GM18511 (cell line): ENCODE measurements around the gene HES2.
"Not testable (repeated sequence)": the region's sequence is repeated elsewhere in the genome, so short reads cannot be mapped to it uniquely, and the experiment has no call there.

Experiments
- ATAC-seq: cut with Tn5 transposase; IDR thresholded peaks from one replicate; pipeline ENCODE4 v1.9.1; 2021; ENCODE audit warnings: mild to moderate bottlenecking, moderate library complexity; ENCODE audit not compliant: unreplicated experiment

Gene HES2

DNA sequence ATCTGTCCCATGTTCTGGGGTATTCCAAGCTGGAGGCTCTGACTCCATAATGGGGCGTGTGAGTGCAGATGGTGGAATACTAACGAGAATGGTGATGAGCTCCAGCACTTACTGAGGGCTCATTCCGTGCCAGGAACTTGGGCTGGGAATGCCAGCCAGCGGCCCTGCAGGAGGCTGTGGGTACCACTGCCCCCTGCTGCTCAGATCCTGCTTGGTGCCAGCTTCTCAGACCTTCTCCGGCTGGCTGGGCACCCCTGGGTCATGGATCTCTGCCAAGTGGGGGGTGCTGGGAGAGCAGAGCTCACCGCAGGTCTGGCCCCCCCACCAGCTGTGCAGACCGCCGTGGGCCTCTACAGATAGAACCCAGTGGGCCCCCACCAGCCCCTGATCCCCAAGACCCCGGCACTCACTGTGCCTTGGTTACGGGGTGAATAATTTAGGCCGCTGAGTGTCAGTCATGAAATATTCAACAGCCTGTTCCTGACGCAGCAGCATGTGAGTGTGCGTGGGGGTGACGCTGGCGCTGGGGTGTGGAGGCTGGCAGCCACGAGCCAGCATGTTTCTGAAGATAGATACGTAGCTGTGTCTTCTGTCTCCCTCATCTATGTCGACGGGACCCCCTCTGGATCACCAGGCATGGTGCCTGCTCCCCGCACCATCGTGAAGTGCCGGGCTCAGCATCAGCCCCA lies 17.4 kb upstream of the HES2 start:
- ATAC-seq = not testable (repeated sequence)

DNA sequence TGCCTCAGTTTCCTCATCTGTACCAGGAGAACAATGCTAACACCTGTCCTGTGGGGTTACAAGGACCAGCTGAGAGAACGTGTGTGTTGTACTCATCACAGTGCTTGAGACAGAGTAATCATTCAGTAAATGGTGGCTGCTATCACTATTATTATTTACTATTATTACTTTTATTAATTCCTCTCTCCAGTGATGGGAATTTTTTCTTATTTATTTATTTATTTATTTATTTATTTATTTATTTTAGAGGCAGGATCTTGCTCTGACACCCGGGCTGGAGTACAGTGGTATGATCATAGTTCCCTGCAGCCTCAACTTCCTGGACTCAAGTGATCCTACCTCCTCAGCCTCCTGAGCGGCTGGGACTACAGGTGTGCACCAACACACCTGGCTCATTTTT lies 16.6 kb upstream of the HES2 start:
- not testable (repeated sequence) for ATAC-seq

DNA sequence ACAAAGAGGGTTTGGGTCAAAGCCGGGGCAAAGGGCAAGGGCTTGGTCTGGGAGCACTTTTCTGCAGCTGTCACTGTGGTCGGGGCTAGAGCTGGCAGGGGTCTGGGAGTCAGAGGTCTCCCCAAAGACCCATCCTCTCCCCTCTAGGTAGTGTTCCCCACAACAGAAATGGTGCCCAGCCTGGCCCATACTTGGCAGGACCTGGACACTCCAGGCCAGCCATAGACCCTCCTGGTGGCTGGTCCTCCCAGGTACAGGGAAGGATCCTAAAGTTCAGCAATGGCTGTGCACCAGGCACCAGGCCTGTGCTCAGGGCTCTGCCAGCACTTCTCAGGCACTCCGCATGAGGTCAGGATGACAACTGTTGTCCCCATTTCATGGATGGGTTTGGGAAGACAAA lies 15.8 kb upstream of the HES2 start:
- no peak for ATAC-seq

DNA sequence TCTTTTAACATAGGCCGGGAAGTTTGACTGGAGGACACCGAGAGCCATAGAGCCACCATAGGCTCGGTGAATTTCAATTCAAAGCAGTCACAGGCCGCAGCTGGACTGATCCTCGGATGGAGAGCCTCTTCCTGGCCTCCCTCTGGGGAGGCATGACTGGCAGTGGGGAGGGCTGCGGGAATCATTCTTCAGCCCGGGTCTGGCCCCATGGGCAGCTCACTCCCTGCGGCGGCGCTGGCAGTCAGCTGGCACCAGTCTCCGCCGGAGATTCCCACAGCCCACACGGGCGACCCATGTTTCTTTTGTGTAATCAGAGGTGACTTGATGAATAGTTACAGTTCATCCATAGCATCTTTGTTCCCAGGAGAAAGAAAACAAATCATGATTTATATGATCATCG lies 15.4 kb upstream of the HES2 start:
- ATAC-seq = no peak

DNA sequence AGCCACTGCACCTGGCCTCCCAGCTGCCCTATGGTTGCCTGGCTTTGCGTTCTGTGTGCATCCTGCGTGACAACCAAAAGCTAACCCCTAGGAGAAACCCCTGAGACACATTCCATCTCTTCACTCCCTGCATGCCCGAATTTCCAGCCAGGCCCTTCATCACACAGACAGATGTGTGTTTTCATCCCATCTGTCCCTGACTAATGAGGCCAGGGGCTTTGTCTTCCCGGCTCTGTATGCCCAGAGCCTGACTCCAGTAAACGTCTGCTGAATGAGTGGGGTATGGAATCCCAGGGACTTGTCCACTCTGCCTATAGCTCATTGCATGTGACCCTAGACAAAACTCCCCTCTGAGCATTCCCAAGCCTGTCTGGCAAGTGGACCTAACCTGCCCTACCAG lies 14.5 kb upstream of the HES2 start:
- no peak for ATAC-seq

DNA sequence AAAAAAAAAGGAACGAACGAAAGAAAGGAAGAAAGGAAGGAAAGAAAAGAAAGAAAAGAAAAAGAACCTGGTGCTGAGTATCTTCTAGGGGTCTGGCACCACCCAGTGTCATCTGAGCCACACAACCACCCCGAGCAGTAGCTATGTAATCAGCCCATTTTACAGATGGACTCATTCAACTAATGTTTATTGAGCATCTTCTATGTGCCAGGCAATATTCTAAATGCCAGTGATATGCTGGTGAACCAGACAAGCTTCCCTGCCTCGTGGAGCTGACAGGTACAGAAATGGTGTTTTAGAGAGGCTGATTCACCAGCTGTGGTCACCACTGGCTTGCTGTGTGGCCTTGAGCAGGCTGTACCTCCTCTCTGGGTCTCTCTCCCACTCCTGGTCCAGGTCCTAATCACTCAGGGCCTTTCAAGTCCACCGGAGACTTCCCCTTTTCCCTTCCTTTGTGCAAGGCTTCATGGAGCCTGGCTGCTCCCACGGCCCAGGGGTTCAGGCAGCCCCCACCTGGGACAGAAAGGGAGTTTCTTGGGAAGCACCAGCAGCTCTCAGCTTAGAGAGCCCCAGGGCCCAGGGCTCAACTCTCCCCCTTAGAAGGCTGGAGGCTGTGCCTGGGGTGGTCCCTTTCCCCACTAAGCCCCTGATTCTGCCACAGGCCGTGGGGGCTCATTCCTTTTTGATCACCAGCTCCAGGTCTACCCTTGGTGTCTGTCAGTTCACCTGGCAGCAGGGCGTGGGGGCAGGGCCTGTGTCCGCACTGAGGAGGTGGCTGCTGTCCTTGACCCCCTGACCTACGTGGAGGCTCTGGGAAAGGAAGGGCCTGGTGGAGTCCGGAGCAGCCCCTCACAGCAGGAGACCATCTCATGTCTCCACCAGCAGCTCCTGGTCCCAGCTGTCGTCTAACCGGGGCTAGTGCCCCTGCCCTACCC lies 12.2 kb upstream of the HES2 start:
- ATAC-seq = not testable (repeated sequence)

DNA sequence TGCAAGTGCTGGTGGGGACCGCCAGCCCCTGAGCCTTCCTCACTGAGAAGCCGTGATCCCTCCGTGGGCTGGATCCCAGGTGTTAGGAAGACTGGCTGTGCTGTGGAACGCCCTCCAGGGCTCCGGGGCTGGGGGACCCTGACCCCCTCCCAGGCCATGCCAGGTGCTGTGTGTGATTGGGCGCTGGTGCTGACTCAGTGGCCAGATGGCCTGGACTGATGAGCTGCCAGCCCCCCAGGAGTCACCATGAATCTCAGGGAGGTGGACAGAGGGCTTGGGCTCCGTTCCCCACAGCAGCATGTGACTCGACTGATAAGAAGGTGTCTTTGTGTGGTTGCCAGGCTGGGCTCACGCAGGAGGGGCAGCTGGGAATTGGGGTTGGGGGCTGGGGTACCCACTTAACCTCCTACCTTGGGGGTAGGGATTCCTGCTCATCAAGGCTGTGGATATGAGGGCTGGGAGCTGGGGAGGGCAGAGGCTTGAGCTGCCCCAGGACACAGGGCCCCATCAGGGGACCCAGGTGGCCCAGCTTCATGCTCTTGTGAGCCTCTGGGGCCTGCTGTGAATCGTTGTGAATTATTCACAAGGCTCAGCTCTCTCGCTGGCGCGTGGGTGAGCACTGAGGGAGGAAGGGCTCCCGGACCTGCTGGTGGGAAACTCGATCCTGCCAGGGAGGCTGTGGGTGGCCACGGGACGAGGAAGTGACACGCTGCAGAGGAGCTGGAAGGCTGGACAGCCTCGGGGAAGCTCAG lies 10.1 kb upstream of the HES2 start:
- not testable (repeated sequence) for ATAC-seq

DNA sequence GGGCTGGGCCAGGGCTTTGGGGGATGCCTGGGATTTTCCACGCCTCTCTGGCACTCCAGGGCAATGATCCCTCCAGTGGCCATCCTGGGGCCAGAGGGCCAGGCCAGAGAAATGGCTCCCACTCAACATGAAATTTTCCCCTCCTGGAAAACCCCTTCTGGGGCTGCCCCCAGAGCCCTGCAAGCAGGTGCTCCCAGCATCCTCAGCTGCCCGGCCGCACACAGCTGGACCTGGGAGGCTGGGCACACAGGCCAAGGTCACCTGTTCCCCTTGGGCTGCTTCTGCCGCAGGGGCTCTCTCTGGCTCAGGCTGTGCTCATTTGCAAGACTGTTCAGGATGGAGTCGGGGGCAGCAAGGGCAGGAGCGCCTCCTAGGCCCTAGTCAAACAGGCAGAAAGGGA lies 8.7 kb upstream of the HES2 start:
- ATAC-seq = not testable (repeated sequence)

DNA sequence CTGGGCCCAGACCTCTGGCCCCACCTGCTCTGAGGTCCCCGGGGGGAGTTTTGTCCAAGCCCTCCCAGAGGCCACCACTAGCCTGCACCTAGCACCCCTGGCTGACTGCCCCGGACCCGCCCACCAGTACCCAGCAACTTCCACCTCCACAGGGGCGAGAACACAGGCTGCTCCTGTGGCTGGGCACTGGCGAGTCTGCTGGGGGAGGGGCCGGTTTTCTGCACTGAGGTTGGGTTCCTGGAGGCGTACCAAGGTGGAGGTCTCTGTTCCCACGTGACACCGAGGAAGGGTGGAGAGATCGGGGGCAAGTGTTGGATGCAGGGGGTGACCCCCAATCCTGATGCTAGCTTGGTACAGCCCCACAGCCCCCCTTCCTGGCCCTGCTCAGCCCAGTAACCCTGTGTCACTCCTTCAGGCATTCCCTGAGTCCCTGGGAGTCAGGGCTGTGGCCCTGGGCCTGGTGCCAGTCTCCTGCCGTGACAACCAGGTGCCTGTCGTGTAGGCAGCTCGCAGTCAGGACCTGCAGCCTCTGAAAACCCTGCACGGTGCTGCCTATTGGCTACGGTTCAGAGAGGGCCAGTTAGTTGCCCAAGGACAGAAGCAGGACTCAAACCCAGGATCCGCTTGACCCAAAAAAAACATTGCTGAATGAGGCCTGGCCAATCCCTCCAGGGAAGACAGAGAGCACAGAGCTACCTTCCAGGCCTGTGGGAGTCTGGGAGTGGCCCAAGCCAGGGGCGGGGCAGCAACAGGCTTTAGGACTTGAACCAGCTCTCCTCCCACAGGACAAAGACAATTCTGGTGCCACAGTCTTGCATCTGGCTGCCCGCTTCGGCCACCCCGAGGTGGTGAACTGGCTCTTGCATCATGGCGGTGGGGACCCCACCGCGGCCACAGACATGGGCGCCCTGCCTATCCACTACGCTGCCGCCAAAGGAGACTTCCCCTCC lies 8.0 kb upstream of the HES2 start:
- ATAC-seq = no peak

DNA sequence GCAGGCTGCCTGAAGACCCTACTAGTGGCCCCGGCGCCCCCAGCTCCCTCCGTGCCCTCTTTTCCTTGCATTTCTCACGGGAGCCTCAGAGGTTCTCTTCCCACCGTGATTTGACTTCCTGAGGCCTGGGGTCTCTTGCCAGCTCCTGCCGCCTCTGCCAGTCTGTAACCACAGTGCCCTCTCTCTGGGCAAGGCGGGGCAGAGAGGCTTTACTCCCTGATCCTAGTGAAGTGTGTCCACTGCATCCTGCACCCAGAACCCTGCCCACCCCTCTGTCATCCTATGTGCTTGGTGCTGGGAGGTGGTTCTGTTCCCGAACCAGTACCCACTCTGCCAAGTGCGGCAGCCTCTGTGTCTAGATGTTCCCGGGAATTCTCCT lies 7.2 kb upstream of the HES2 start:
- no peak for ATAC-seq

DNA sequence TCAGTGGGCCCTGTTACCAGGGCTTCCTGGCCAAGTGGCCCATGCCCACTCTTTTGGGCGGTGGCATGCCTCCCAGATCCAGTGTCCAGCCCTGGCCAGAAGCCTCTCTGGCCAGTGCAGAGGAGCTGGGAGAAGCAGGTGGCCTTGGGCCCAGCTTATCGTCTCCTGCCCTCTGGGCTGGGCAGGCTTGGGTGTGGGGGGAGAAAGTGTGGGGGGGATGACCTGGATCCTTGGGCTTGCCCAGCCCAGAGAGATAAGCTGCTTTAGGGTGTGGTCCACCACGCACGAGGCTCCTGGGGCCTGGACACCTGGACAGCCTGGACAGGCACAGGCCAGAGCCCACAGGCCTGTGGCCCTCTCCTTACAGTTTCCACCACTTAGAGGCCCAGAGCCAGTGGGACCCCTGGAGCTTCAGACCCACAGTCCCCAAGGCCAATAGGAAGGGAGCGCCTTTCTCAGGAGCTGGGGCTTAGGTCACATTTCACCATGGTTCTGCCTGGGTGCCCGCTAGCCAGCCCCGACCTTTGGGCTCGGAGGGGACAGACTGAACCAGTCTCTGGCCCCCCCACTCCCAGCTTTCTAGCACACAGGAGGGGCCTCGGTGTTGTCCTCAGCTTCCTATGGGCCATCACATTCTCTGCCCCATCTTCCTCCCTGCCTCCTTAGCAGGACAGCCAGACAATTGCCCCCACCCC lies 6.7 kb upstream of the HES2 start:
- ATAC-seq = no peak

DNA sequence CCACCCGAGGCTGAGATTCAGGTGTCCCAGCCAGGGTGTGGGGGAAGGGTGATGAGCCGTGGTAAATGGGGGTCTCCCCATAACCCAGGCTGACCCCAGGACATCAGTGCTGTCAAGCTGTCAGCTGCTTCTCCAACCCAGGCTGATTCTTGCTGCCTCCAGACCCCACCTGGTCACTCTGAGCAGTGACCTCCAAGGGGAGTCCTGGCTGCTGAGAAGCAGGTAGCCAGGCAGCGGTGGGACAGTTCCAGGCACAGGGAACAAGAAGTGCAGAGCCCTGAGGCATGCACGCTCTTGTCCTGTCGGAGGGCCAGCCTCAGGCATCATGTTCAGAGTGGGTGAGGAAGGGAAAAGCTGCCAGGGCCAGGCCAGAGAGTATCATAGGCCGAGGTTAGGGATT lies 5.9 kb upstream of the HES2 start:
- no peak for ATAC-seq

DNA sequence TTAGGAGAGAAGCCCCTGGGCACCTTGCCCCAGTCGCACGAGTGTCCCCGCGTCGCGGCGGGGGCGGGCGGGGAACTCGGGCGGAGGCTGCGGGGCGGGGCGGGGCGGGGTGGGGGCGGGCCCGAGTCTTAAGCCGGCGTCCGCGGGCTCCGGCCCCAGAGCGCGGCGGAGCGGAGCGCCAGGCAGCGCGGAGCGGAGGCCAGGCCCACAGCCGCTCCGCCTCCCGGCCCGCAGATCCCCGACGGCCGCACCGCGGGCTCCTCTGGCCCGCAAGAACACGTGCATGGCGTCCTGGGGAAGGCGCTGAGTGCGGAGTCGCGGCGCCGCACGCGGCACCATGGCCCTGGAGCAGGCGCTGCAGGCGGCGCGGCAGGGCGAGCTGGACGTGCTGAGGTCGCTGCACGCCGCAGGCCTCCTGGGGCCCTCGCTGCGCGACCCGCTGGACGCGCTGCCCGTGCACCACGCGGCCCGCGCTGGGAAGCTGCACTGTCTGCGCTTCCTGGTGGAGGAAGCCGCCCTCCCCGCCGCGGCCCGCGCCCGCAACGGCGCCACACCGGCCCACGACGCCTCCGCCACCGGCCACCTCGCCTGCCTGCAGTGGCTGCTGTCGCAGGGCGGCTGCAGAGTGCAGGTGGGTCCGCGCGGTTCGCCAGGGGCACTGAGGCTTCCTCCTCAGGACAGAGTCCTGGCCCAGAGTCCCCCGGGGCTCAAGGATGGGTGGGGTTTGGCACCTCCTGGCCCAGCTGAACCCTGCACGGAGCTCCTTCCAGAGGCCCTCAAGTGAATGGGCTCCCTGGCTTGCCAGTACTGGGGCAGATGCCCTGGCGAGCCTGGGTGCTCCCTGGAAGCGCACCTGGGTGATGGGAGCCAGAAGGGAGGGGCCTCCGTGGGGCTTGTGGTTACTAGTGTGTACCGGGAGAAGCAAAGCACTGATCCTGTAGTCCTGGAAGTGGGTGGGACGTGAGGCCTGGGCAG lies 5.2 kb upstream of the HES2 start, which contains the start of gene ESPN:
Gene ESPN, plus strand, starts transcription at position 158 of the 975 bp plus-strand sequence. Its CDS starts 180 bp downstream, at position 338.
- no peak for ATAC-seq

DNA sequence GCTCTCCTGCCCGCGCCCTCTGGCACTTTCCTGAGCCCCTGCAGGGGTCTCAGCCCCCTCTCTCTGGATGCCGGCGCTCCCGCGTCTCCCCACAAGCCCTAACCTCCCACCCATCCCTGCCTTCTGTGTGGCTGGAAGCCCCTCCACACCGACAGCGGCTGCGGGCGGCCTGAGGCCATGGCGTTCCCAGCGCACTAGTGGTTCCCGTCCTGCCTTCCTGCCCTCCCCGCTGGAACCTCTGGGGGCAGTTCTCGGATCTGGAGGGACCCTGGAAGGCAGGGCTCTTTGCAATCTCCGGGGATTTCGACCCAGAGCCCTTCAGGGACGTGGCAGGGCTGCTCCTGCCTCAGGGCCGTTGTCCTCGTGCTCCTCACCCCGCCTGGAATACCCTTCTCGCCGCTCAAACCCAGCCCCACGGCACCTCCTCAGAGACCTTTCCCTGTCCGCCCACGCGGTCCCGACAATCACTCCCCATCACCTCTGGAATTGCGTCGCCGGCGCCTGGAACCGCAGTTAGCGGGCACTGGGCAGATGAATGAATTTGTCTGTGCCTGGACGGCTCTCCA lies 4.4 kb upstream of the HES2 start:
- ATAC-seq = no peak

DNA sequence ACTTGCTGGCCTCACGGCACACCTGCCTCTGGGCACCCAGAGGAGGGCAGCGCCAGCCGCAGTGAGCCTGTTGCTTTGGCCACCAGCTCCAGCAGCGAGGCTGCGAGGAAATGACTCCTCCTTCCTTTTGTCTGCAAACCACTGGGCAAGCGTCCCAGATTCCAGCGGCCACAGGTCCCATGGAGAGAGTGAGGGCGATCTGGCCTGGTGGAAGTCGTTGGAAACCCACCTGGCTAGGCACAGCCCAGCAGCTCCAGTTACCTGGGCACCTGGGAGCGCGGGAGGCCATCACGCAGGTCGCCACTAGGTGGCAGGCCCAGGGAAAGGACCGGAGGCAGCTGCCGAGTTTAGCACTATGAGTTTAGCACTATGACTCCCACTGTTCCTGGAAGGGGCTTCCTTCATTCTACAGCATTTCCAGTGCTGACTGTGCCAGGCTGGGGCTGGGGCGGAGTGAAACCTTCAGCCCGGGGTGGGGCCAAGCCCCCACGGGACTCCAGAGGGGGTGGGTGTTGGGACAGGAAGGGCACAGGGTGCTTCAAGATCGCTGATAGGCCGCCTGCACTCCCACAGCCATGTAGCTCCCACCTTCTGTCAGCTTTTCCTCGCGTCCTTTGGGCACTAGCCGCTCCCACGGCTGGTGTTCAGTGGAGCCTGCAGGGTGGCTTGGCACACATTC lies 3.7 kb upstream of the HES2 start:
- no peak for ATAC-seq

DNA sequence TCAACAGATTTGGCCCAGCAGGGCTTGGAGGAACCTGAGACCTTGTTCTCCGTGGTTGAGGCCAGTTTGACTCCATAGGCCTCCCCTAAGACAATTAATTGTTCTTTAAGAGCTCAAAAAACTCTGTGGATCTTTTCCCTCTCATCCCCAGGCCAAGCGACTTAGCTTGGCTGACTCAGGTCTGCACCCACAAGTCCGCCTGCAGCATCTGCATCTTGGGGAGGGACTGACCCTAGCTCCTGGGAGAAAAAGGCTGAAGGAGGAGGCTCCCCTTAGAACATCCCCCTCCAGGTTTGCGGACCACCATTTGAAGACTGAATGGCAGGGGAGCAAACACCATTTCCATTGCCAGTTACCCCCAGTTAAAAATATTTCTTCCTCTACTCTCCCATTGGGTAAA lies 1.5 kb upstream of the HES2 start:
- ATAC-seq = no peak

DNA sequence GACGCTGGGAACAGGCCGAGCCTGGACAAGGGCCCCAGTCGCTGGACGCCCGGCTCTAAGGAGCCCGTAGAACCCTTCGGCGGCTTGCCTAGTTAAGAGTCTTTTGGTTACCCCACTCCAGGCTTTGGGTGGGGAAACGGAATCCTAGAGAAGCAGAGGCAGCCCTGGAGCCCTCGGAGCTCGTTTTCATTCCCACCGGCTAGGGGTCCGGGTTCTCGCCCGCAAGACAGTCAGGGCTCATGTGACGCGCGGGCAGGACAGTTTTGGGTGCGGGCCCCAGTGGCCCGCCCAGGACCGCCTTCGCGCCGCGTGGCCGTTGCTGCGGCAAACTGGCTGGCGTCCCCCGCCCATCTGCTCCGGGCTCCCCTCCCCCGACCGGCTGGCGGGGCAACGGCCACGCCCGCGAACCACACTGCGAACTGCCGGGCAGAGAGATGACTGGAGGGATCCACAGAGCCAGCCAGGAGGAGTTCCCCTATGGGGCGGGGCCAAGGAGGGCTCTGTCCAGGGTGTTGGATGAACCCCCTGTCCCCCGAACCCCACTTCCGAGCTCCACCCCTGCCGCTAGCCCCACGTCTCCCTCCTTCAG lies 829 bp upstream of the HES2 start:
- no peak for ATAC-seq
